Measurements from ENCODE around the gene FAH. TPM values are rescaled to one million over a fixed set of nuclear protein-coding genes. Genes with fewer than 3 reads are reported as not detected.

The FAH gene
- total RNA-seq, 1 experiment from 2014 or later: 38.0 TPM

- Histone ChIP-seq H3K9me3 (ENCODE audit: control insufficient read depth, insufficient read depth, low read depth, low read length) (no peaks in the 10 kb centered on the region), H3K36me3 (ENCODE audit: control insufficient read depth, insufficient read depth, low read length) (no peaks in the 10 kb centered on the region), H3K27ac (ENCODE audit: low read length) (no peak overlapping the region), H3K4me3 (ENCODE audit: low read depth in 2 of 2, low read length in 2 of 2) (no peak overlapping the region), H3K4me1 (ENCODE audit: control insufficient read depth, insufficient read depth, low read length) (no peaks in the 10 kb centered on the region), H3K27me3 (ENCODE audit: control insufficient read depth, insufficient read depth, low read length) (peaks cover 14% of the 10 kb centered on the region)
- TF ChIP-seq SIN3A (IDR thresholded peaks at IDR 0.05; ENCODE audit: borderline replicate concordance, insufficient read depth, low read depth, low read length) (no peak), REST (IDR thresholded peaks at IDR 0.05; ENCODE audit: insufficient read depth in 1 of 2, low read depth in 2 of 2, low read length in 1 of 2) (no peak), CTCF (IDR thresholded peaks at IDR 0.05) (no peak), TCF7L2 (IDR thresholded peaks at IDR 0.05; ENCODE audit: low read depth, low read length) (no peak), POLR2AphosphoS5 (IDR thresholded peaks at IDR 0.05; ENCODE audit: low read depth, low read length) (no peak)
- ChIA-PET CTCF (no interaction called here), POLR2A (no interaction called here)
- in situ Hi-C loops (cut with HindIII; ENCODE audit: low pct_unique_long_range_greater_than_20kb, low sequenced_read_pairs) (no loop called here), intact Hi-C loops (cut with micrococcal nuclease; ENCODE audit: unreplicated experiment) (no loop called here)
- no TSS peak for BruUV-seq (replicated peaks)
- ATAC-seq (no peak), DNase-seq (ENCODE audit: low read depth, low spot score) (no peak)
These were observed 55.1 kb downstream of the FAH start for GRCh38 chr15:80207887-80208286.

GRCh38 chr15:80208758-80209734 lies 56.2 kb downstream of the FAH start:
- DNase-seq (ENCODE audit: low read depth, low spot score): no peak
- no peaks in the 10 kb centered on the region for H3K9me3 ChIP-seq (ENCODE audit: control insufficient read depth, insufficient read depth, low read depth, low read length)
- no peaks in the 10 kb centered on the region for H3K4me1 ChIP-seq (ENCODE audit: control insufficient read depth, insufficient read depth, low read length)
- H3K36me3 ChIP-seq (ENCODE audit: control insufficient read depth, insufficient read depth, low read length): no peaks in the 10 kb centered on the region
- ATAC-seq: no peak
- in situ Hi-C loops (cut with HindIII; ENCODE audit: low pct_unique_long_range_greater_than_20kb, low sequenced_read_pairs) (no loop called here), intact Hi-C loops (cut with micrococcal nuclease; ENCODE audit: unreplicated experiment) (no loop called here)
- TF ChIP-seq POLR2AphosphoS5 (IDR thresholded peaks at IDR 0.05; ENCODE audit: low read depth, low read length) (no peak), CTCF (IDR thresholded peaks at IDR 0.05) (no peak), SIN3A (IDR thresholded peaks at IDR 0.05; ENCODE audit: borderline replicate concordance, insufficient read depth, low read depth, low read length) (no peak), TCF7L2 (IDR thresholded peaks at IDR 0.05; ENCODE audit: low read depth, low read length) (no peak), REST (IDR thresholded peaks at IDR 0.05; ENCODE audit: insufficient read depth in 1 of 2, low read depth in 2 of 2, low read length in 1 of 2) (no peak)
- peaks cover 14% of the 10 kb centered on the region for H3K27me3 ChIP-seq (ENCODE audit: control insufficient read depth, insufficient read depth, low read length)
- POLR2A ChIA-PET: no interaction called here
- no peak overlapping the region for H3K27ac ChIP-seq (ENCODE audit: low read length)
- H3K4me3 ChIP-seq (ENCODE audit: low read depth in 2 of 2, low read length in 2 of 2): no peak overlapping the region
- BruUV-seq (replicated peaks): no TSS peak
- CTCF ChIA-PET: no interaction called here
